Liver (tissue), 9 donors: ENCODE results near the gene PLXNB2. TPM values are rescaled to one million over a fixed set of nuclear protein-coding genes. Genes with fewer than 3 reads are reported as not detected.

Experiments
- DNase-seq: peaks from one replicate; pipeline ENCODE4 v3.0.0-alpha.2; 2017; ENCODE audit warnings: low spot score
- H3K27ac ChIP-seq, 2 donors: one replicate each; pipeline ENCODE4 v1.7.0; 2013; ENCODE audit warnings: inconsistent platforms in 2 of 2, low read length in 2 of 2, control low read depth in 1 of 2, low read depth in 1 of 2, mild to moderate bottlenecking in 1 of 2
- H3K27me3 ChIP-seq, 4 donors: one replicate each; pipeline versions ENCODE4 v1.6.1 to v1.7.0; 2013; ENCODE audit warnings: low read length in 3 of 4, inconsistent platforms in 1 of 4, mild to moderate bottlenecking in 1 of 4, moderate library complexity in 1 of 4; ENCODE audit not compliant: control insufficient read depth in 4 of 4, insufficient read depth in 4 of 4
- H3K36me3 ChIP-seq, 4 donors: one replicate each; pipeline versions ENCODE4 v1.6.1 to v1.7.0; 2013; ENCODE audit warnings: low read length in 3 of 4, mild to moderate bottlenecking in 3 of 4, low read depth in 1 of 4, moderate library complexity in 1 of 4; ENCODE audit not compliant: control insufficient read depth in 4 of 4, insufficient read depth in 3 of 4
- H3K4me1 ChIP-seq, 4 donors: one replicate each; pipeline versions ENCODE4 v1.6.1 to v1.7.0; 2013; ENCODE audit warnings: low read length in 3 of 4, mild to moderate bottlenecking in 3 of 4, moderate library complexity in 1 of 4; ENCODE audit not compliant: control insufficient read depth in 4 of 4, insufficient read depth in 4 of 4
- H3K4me3 ChIP-seq, 3 donors: one replicate each; pipeline versions ENCODE4 v1.6.1 to v1.7.0; 2013; ENCODE audit warnings: low read length in 3 of 3, control low read depth in 1 of 3, low read depth in 1 of 3, mild to moderate bottlenecking in 1 of 3
- H3K9ac ChIP-seq, 2 donors: one replicate each; pipeline ENCODE4 v1.7.0; 2013; ENCODE audit warnings: low read length in 2 of 2, mild to moderate bottlenecking in 2 of 2, moderate library complexity in 2 of 2, control low read depth in 1 of 2, low read depth in 1 of 2
- H3K9me3 ChIP-seq, 4 donors: one replicate each; pipeline versions ENCODE4 v1.6.1 to v1.7.0; 2013; ENCODE audit warnings: low read length in 3 of 4; ENCODE audit not compliant: control insufficient read depth in 4 of 4
- ATF3 ChIP-seq: IDR thresholded peaks from 2 replicates; pipeline ENCODE4 v1.6.1; 2016; ENCODE audit warnings: antibody characterized with exemption
- CTCF ChIP-seq: fragments of 150-350 bp; IDR thresholded peaks from 2 replicates; pipeline ENCODE4 v1.5.1; 2017; ENCODE audit warnings: improper control_type of control experiment, low read depth, low read length; ENCODE audit not compliant: missing input control
- EGR1 ChIP-seq, 2 donors: IDR thresholded peaks; 2 replicates each; pipeline ENCODE4 v1.6.1; 2016 to 2018; ENCODE audit warnings: antibody characterized with exemption in 2 of 2, low read depth in 2 of 2
- FOXA1 ChIP-seq: IDR thresholded peaks from 2 replicates; pipeline ENCODE4 v1.6.1; 2016; ENCODE audit warnings: antibody characterized with exemption
- FOXA2 ChIP-seq: IDR thresholded peaks from 2 replicates; pipeline ENCODE4 v1.6.1; 2016; ENCODE audit warnings: antibody characterized with exemption
- GABPA ChIP-seq, 2 donors: IDR thresholded peaks in 1 of 2; conservative IDR thresholded peaks in 1 of 2; 2 replicates each; pipeline ENCODE4 v1.6.1; 2016; ENCODE audit warnings: antibody characterized with exemption in 2 of 2, mild to moderate bottlenecking in 1 of 2, moderate library complexity in 1 of 2
- HNF4A ChIP-seq, 2 donors: conservative IDR thresholded peaks; 2 replicates each; pipeline ENCODE4 v1.6.1; 2016; ENCODE audit warnings: antibody characterized with exemption in 2 of 2, mild to moderate bottlenecking in 2 of 2
- HNF4G ChIP-seq: IDR thresholded peaks from 2 replicates; pipeline ENCODE4 v1.6.1; 2016; ENCODE audit warnings: antibody characterized with exemption
- JUND ChIP-seq, 2 donors: IDR thresholded peaks; 2 replicates each; pipeline ENCODE4 v1.6.1; 2016; ENCODE audit warnings: antibody characterized with exemption in 2 of 2
- MAX ChIP-seq: IDR thresholded peaks from 2 replicates; pipeline ENCODE4 v1.6.1; 2016; ENCODE audit warnings: antibody characterized with exemption
- NR2F2 ChIP-seq: IDR thresholded peaks from 2 replicates; pipeline ENCODE4 v1.6.1; 2016; ENCODE audit warnings: antibody characterized with exemption
- RAD21 ChIP-seq, 2 donors: IDR thresholded peaks; 2 replicates each; pipeline ENCODE4 v1.6.1; 2016; ENCODE audit warnings: antibody characterized with exemption in 2 of 2, mild to moderate bottlenecking in 2 of 2
- REST ChIP-seq: IDR thresholded peaks from 2 replicates; pipeline ENCODE4 v1.6.1; 2016; ENCODE audit warnings: antibody characterized with exemption, mild to moderate bottlenecking
- RXRA ChIP-seq, 2 donors: IDR thresholded peaks; 2 replicates each; pipeline ENCODE4 v1.6.1; 2017 to 2018; ENCODE audit warnings: antibody characterized with exemption in 2 of 2, mild to moderate bottlenecking in 1 of 2
- SP1 ChIP-seq: IDR thresholded peaks from 2 replicates; pipeline ENCODE4 v1.6.1; 2018; ENCODE audit warnings: antibody characterized with exemption, mild to moderate bottlenecking
- TAF1 ChIP-seq: conservative IDR thresholded peaks from 2 replicates; pipeline ENCODE4 v1.6.1; 2016; ENCODE audit warnings: antibody characterized with exemption, mild to moderate bottlenecking
- YY1 ChIP-seq: IDR thresholded peaks from 2 replicates; pipeline ENCODE4 v1.6.1; 2016; ENCODE audit warnings: antibody characterized with exemption, mild to moderate bottlenecking
- ZBTB33 ChIP-seq: IDR thresholded peaks from 2 replicates; pipeline ENCODE4 v1.6.1; 2016; ENCODE audit warnings: antibody characterized with exemption
- WGBS: extraction: QIAGEN DNeasy Blood & Tissue Kit; methylation state at CpG from one replicate; pipeline ENCODE4 v1.1.7; 2013; 5-methylcytosine and 5-hydroxymethylcytosine counted together
- polyA plus RNA-seq, 2 donors: library from polyadenylated mRNA; stranded (reverse) in 1 of 2; unstranded in 1 of 2; fragments of 200-250 nt in 1 of 2; fragments of >200 nt in 1 of 2; fragmentation: Nextera tagmentation in 1 of 2; extraction: Ambion mirVana in 1 of 2; gene quantifications; one replicate each; pipeline versions ENCODE4 v1.2.1 to v1.2.3, GENCODE V29; 2013 to 2015
- total RNA-seq, 2 donors: library from RNA; depleted of rRNA; stranded (reverse); fragments of >200 nt; gene quantifications; one replicate each; pipeline ENCODE4 v1.2.3, GENCODE V29; 2014
- donor health status: healthy.
- donor health status: healthy.
- donor health status: healthy.
- donor health status: healthy.
- donor health status: healthy.

The PLXNB2 gene
- total and polyA plus RNA-seq, 4 donors = 28.8 to 95.7 (median 73.9) TPM

GRCh38 chr22:50259302-50259701, 48.1 kb downstream of the PLXNB2 start:
- no peaks in the 10 kb centered on the region for H3K9me3 ChIP-seq
- H3K9ac ChIP-seq = no peak overlapping the region
- TF ChIP-seq JUND (IDR thresholded peaks at IDR 0.05) (no peak), EGR1 (IDR thresholded peaks at IDR 0.05; ENCODE audit: low read depth in 2 of 2) (no peak), RAD21 (IDR thresholded peaks at IDR 0.05) (no peak), SP1 (no peak), HNF4G (no peak), FOXA2 (no peak), RXRA (IDR thresholded peaks at IDR 0.05) (no peak), FOXA1 (no peak), REST (no peak), MAX (no peak), YY1 (no peak), NR2F2 (no peak), ATF3 (no peak), CTCF (no peak), HNF4A (conservative IDR thresholded peaks at IDR 0.05) (no peak), GABPA (IDR thresholded peaks at IDR 0.05 in 1 of 2, conservative IDR thresholded peaks at IDR 0.05 in 1 of 2) (no peak), ZBTB33 (no peak), TAF1 (no peak)
- DNase-seq = no peak
- no peak overlapping the region for H3K27ac ChIP-seq
- no peak overlapping the region for H3K4me3 ChIP-seq
- WGBS = 93% methylated on average over 15 of the region's 15 CpGs
- no peaks in the 10 kb centered on the region for H3K27me3 ChIP-seq
- H3K36me3 ChIP-seq = peaks cover 0 to 1% (median 0%) of the 10 kb centered on the region in 4 donors
- peaks cover 16 to 37% (median 29%) of the 10 kb centered on the region in 4 donors for H3K4me1 ChIP-seq
